ENCODE results near the gene MKRN2.
A peak's percentile ranks its signal among the peaks of the same experiment; 100 is the strongest.

DNA sequence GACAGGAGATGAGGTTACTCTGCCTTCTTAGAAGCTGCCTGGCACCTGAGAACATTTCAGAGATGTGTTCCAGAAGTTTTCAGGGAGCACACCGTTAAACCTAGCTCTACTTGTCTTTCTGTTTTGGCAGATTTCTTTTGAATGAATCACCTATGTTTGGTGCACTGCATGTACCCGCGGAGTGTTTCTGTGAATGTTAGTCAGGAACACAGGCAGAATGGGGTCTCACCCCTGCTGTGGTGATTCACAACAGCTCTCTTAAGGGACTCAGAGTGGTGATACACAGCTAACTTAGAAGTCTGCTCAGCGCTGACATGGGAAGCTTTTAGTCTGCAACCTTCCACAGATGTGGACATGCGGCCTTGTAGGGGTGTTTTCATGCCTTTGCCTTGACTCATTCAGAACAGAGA lies 48.6 kb upstream of the MKRN2 start:
- TF ChIP-seq EZH2 (IDR thresholded peaks at IDR 0.05; ENCODE audit: insufficient read depth, poor library complexity, severe bottlenecking): no peak
- TF ChIP-seq EZH2phosphoT487 (IDR thresholded peaks at IDR 0.05; ENCODE audit: insufficient read depth, low read depth): peak; percentile 90; the same call in 1 of the 2 replicates
